ENCODE data around the gene JAG2.
A peak's percentile ranks its signal among the peaks of the same experiment; 100 is the strongest.

Gene JAG2

DNA sequence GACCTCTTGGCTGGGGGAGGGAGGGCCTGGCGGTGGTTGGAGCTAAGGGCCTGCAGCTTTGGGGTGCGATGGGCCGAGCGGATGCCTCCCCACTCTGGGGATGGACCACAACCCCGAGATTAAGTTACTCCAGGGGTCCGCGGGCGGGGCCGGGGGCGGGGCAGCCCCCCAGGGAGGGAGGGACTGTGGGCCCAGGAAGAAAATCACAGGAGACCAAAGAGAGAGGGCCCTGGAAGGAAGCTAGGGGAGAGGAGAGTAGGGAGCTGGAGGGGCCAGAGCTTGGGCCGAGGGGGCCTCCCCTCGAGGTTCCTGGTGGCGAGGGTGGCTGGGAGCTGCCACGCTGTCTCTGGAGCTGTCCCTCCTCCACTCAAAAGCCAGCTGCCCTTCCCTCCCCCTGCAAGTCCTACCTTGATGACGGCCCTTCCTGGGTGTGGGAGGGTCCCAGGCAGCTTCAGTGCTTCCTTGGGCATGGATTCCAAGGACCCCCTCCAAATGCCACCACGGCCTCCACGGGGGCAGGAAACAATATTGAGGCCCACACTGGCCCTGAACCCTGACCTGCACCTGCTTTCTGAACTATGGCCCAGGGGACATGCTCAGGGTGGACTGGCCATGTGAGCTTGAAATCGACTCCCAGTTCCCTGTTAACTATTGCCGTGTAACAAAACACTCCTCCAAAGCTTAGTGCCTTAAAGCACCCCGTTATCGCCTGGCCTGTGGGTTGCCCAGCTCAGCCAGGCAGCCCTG lies 13.1 kb upstream of the JAG2 start:
- DNase-seq (ENCODE audit: low read depth) = no peak

DNA sequence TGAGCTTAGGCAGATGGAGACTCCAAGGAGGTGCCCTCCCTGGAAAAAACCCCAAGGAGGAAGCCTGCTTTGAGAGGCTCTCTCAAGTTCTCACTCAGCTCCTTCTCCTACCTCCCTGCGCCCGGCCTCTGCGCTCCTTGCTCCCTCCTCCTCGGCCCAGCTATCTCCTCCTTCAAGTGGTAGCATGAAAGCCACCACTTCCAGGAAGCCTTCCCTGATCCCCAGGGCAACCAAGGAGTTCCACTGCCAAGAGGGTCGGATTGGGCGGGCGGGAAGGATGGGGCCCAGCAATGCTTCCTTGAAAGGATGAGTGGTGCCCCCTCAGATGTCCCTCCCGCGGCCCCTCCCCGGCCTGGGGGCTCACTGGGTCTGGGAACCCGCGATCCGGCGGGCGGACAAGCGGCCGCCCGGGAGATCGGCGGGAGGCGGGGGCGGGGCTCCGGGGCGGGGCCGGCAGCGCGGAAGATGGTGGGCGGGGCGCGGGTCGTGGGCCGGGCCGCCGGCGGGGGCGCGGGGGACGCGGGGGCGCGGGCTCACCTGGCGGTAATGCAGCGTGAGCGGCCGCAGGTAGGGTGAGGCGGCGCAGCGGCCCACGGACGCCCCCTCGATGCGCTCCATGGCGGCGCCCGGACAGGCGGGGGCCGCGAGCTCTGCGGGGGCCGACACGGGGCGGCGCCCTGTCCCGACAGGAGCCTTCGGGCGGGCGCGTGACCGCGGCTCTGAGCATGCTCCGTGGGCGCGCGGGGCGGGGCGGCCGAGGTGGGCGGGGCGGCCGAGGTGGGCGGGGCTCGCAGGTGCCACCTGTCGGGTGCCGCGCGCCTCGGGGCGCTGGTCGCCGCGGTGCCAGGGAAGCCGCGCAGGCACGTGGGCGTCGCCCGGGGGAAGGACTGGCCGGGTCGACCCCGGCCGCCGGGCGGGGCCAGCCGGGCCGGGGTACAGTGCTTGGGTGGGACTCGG lies 12.3 kb upstream of the JAG2 start, which contains the start of gene NUDT14:
NUDT14 (minus strand) TSS at position 721 of the 957 bp plus-strand sequence; CDS start at position 618, 103 bp downstream.
- peak; percentile 86 for DNase-seq (ENCODE audit: low read depth)

- DNase-seq (ENCODE audit: low read depth) = no peak
Measured at GRCh38 chr14:105179191-105179590, 10.6 kb upstream of the JAG2 start.

DNA sequence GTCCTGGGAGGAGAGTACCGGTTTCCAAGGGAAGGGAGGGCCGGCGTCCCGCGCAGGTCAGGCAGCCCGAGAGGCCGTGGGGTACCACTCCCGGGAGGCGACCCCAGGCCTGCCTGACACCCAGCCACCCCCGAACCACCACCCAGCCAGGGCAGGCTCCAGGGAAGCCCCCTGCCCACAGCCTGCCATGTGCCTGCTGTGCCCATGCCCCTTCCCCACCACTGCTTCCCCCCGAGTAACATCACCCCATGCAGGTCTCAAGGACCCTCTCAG lies 10.2 kb upstream of the JAG2 start:
- no peak for DNase-seq (ENCODE audit: low read depth)

DNA sequence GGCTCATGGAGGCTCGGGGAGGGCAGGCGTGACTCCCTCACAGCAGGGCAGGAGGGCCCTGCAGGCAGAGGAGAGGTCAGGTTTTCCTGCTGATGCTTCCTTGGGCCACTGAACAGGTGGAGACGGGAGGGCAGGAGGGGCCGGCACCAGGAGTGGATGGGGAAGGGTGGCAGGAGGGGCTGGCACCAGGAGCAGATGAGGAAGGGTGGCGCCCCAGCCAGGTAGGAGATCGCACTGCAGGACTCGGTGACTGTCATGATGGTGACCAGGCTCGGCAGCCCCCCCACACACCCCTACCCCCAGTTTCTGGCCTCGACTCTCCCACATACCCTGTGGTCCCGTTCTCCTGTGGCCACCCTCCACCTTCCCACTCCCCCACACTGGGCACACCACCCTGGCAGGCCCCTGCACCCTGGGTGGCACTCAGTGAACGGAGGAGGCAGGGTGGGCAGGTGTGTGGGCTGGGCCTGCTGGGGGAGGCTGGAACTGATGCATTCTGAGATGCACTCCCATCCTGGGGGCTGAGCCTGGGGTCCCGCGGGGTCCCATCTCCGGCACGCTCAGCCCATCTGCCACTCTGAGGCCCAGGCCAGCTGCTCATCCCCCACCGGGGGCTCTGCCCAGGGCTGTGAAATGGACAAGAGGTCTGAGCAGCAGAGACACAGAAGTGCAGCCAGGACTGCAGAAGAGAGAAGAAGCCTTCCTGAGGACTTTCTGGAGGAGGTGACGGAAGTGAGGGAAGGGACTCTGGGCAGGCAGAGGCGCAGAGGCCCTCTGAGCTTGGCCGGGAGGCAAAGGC lies 9.7 kb upstream of the JAG2 start:
- no peak for DNase-seq (ENCODE audit: low read depth)

DNA sequence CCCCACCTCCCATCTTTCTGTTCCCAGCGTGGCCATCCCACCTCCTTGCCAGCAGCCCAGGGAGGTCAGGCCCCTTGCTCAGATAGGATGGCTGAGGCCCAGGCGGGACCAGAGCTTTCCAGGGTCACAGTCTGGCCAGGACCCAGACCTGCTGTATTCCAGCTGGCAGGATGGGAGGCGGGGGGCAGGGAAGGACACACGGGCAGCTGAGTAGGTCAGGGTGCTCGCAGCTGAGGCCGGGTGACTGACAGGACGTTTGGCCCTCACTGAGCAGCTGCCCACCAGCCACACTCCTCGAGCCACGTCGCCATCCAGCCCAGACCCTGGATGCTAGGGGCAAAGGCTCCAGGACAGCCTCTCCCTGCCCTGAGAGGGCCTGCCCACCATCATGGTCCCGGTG lies 8.5 kb upstream of the JAG2 start:
- DNase-seq (ENCODE audit: low read depth) = no peak

DNA sequence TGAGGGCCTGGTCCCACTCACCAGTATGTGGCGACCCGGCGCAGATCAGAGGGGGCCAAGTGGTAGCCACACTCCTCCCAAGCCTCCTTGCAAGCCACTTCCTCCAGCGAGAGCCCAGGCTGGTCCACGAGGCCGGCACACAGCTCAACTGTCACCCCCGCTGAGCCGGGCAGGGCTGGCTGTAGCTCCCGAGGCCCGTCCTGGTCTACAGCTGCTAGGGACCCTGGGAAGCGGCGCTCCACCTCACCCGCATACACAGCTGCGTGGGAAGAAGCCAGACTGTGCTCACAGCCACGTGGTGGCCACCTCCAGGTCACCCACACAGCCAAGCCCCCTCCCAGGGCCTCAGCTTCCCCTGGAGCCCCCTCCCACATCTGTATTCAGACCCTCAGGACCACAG lies 7.9 kb upstream of the JAG2 start:
- no peak for DNase-seq (ENCODE audit: low read depth)

- DNase-seq (ENCODE audit: low read depth) = peak; percentile 30
Measured at GRCh38 chr14:105173901-105174894, 5.6 kb upstream of the JAG2 start.

DNA sequence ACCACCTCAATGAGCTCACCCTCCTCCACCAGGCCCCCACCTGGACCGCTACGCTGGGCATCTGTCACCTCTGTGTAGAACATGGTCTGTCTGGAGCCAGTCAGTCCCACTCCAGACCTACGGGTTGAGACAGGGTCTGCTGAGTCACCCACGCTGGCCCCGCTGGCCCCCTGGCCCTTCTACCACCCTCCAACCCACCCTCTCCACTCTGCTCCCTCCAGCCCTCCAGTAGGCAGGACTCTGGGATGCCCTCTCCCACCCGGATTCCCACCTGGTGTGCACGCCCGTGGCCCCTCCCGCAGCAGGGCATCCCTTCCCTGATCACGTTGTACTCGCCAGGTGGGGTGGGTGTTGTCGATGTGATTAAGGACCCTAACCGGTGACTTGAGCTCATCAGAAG lies 4.6 kb upstream of the JAG2 start:
- no peak for DNase-seq (ENCODE audit: low read depth)

DNA sequence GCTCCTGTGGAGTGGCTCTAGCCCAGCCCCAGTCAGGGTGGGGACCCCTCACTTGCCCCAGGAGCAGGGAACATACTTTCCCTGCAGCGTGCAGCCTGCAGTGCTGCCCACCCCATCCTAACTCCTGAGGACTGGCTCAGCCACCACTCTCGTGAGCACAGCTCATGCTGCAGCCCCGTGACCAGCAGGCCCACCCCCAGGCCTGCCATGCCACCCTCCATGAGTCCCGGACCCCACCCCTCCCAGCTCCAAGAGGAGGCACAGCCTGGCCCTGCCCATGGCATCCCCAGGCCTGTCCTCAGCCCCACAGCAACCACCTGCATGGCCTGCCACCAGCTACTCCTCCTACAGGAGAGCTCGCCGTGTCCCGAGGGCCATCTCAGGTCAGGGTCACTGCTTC lies 3.9 kb upstream of the JAG2 start:
- no peak for DNase-seq (ENCODE audit: low read depth)

DNA sequence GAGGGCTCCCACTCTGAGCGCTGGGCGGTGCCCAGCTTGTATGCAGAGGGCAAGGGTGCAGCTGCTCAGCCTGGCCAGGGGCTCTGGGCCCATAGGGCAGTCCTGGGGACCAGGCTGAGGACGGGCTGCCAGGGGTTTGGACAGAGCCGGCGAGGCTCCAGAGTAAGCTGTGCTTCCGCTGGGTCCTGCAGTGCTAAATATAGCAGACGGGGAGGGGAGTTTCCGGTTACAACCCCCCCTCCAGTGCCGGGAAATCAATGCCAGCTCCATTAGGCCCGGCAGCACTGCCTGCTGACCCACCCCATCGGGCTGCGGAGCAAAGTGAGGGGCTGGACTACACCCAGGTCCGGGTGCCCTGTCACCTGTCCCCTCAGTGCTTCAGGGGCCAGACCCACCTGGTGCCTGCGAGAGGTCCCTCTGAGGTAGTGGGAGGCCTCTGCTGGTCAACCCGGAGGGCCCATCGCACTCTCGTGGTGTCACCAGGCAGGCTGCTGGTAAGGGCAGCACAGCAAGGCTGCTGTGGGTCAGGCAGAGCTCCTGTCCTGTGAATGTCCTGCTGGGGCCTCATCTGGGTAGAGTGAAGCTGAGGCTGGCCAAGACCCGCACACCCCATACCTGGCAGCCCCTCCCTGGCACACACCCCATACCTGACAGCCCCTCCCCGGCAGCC lies 2.6 kb upstream of the JAG2 start:
- DNase-seq (ENCODE audit: low read depth) = no peak

- no peak for DNase-seq (ENCODE audit: low read depth)
Measured at GRCh38 chr14:105169776-105170655, 1.4 kb upstream of the JAG2 start.

DNA sequence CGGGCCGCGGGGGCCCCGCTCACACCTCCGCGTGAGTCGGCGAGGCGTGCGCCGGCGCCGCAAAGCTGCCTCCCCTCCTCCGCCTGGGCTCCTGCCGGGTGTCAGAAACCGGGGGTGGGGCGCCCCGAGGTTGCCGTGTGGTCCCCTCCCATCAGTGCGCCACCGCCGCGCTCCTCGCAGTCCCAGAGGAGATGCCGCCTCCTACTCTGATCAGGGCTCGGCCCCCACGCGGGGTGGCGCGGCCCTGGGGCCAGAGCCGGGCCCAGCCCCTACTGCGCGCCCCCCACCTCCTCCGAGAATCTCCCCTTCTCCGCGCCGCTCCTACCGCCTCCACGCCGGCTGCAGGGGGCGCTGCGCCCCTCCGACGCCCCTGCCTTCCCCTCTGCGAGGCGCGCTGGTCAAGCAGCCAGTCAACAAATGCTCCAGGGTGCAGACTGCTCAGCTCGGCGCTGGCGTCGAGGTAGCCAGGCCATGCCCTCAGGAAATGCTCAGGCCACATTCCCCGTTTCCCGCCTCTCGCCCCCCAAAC lies 467 bp upstream of the JAG2 start:
- no peak for DNase-seq (ENCODE audit: low read depth)

DNA sequence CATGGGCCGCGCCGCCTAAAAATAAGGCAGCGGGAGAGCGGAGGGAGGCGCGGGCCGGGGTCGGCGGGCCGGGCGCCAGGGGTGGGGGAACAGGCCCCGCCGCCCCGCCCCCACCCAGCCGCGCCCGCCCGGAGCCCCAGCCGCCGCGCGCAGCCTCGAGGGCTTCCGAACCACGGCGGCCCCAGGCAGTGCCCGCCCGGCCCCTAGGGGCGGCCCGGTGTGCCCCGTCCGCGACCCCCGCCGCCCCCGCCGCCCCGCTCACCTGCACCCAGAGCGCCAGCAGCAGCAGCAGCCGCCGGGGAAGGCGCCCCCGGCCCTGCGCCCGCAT lies 519 bp downstream of the JAG2 start:
- no peak for DNase-seq (ENCODE audit: low read depth)

- no peak for DNase-seq (ENCODE audit: low read depth)
Measured at GRCh38 chr14:105167303-105168092, 1.1 kb downstream of the JAG2 start.

GRCh38 chr14:105166571-105167302 lies 1.8 kb downstream of the JAG2 start:
- no peak for DNase-seq (ENCODE audit: low read depth)

DNA sequence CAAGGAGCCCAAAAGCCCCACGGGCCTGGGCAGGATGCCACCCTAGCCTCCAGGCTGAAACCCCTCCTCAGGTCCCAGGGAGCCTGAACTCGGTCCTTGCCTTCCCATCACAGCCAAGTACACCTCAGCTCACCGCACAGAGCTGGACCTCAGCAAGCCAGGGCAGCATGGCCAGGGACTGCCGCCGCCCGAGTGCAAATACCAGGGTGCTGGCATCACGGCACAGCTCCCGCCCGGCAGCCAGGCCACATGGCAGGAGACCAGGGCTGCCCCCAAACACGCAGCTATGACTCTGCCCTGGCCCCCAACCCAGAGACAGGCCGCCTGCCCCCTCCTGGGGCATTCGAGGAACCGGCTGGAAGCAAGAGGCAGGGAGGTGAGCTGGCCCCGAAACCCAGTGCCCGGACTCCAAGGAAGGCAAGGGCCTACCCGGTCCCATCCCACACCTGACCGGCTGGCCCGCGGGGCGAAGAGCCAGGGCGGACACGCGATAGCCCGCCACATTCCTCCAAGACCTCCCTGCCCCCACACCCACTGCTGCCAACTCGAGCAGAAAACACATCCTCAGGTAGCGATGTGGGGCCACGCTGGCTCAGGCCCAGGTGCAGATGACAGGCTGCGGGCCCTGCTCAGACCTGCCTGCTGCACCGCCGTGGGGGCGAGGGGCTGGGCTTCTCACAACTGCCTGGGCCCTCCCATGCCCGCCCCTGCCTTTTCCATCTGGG lies 2.7 kb downstream of the JAG2 start:
- no peak for DNase-seq (ENCODE audit: low read depth)

All from activated T-helper 1 cell treated with Interleukin-2 at 50 U/mL for 16 hours (primary cell).